Renal pelvis (tissue), 4 donors: Measurements from ENCODE around the gene TTC28. TPM values are rescaled to one million over a fixed set of nuclear protein-coding genes. Genes with fewer than 3 reads are reported as not detected.
A peak's percentile ranks its signal among the peaks of the same experiment; 100 is the strongest.

Source experiments
- DNase-seq: peaks from one replicate; pipeline ENCODE4 v3.0.0-alpha.2; 2013
- polyA plus RNA-seq, 3 donors: library from polyadenylated mRNA; unstranded; fragments of 120-200 nt; gene quantifications; one replicate each; pipeline ENCODE4 v1.2.1, GENCODE V29; 2013; ENCODE audit not compliant: insufficient read length in 3 of 3

The TTC28 gene
- polyA plus RNA-seq, 3 donors: 31.4 to 47.3 (median 36.4) TPM

DNA sequence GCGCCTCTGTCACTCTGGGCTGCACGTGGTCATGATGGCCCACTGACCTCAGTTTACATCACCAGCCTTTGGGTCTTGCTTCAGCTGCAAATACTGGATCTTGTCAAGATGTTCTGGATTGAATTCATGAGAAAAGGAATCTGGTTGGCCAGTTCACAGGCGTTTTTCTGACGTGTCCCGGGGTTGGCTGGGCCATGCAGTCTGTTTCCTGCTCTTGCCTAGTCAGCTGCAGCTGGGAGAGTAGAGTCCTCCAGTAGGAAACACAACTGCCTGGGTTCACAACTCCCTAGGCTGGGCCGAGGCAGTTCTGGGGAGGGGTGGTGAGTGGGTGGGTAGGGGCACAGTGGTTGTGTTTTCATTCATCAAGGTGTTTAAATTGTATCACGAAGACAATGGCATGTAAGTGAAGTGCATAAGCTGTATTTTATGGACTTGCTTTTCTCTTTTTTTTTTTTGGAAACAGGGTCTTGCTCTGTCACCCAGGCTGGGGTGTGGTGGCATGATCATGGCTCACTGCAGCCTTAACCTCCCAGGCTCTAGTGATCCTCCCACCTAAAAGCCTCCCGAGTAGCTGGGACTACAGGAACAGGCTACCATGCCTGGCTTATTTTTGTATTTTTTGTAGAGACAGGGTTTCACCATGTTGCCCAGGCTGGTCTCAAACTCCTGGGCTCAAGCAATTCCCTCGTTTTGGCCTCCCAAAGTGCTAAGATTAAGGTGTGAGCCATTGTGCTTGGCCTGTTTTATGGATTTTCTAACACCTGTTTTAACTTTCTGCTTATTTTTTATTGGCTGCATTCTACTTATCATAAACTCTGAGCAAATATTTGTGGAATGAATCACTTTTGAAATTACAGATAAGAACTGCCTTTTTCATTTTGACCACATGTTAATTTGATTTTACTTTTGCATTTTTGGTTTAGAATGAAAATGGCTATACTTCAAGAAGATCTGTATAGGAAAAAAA, 706.6 kb downstream of the TTC28 start:
- DNase-seq: no peak

DNA sequence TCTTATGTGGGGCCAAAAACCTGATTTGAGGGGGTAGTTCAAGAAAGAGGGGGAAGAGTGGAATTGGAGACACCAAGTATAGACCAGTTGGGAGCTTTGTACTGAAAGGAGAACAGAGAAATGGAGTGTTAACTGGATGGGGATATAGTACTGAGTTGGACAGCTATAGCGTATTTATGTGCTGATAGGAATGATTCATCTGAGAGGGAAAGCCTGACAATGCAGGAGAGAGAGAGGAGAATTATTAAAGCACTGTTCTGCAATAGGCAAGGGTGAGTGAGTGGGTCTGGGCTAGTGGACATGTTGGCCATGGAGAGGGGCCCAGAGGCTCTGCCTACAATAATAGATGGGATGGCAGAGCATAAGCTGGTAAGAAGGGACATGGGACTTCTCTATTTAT, 707.7 kb downstream of the TTC28 start:
- DNase-seq: no peak

DNA sequence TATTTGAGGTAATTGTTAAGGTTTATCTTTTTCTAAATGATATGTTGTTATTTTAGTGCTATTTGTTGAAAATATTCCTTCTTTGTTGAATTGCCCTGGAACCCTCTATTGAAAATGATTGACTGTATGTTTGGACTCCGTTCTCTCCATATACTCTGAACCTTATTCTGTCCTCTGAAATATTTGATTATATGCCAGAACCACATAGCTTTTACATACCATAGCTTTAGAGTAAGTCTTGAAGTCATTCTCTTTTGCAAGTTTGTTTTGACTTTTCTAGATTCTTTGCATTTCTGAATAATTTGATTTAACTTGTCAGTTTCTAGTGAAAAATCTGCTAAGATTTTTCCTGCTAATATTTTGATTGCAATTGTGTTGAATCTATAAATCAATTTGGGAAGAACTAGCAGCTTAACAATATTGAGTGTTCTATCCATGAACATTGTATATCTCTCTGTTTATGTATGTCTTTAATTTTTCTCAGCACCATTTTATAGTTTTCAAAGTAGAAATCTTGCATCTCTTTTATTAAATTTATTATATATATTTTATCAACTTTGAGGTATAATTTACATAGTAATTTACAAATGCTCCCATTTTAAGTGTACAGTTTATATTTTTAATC, 708.9 kb downstream of the TTC28 start:
- no peak for DNase-seq

DNA sequence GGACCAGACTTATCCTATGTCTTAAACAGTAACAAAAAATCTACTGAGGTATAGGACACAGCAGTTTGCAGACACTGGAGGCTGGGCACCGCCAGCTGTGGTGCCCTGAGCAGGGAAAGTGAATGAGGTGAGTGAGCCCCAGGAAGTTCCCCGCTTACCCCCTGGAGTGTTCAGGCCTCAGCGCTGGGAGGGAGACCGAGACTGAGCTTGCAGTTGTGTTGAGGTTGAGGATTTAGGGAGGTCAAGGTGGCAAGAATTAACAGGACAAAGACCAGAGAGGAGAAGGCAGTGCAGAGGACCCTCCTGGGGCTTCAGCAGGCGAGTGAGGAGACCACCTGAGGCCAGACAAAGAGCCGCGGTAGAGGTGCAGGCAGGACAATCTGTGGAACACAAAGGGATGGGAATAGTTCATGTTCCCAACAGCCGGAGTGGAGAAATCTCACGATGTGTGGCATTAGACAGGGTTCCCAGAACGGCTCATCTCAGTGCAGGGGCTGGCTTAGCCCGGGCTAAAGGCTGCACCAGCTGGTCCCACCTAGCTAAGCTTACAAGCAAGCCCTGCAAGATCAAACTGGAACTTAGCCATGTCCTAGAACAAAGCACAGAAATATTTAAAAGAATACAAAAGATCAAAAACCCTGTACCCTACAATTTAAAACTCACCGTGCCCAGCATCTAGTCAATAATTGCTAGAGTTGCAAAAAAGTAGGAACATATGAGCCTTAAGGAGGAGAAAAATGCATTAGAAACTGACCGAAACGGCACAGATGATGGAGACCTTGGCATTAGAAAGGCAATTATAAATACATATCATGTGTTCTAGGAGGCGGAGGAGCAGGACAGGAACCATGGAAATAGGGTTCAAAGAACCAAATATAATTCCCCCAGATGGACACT, 713.2 kb downstream of the TTC28 start:
- no peak for DNase-seq

DNA sequence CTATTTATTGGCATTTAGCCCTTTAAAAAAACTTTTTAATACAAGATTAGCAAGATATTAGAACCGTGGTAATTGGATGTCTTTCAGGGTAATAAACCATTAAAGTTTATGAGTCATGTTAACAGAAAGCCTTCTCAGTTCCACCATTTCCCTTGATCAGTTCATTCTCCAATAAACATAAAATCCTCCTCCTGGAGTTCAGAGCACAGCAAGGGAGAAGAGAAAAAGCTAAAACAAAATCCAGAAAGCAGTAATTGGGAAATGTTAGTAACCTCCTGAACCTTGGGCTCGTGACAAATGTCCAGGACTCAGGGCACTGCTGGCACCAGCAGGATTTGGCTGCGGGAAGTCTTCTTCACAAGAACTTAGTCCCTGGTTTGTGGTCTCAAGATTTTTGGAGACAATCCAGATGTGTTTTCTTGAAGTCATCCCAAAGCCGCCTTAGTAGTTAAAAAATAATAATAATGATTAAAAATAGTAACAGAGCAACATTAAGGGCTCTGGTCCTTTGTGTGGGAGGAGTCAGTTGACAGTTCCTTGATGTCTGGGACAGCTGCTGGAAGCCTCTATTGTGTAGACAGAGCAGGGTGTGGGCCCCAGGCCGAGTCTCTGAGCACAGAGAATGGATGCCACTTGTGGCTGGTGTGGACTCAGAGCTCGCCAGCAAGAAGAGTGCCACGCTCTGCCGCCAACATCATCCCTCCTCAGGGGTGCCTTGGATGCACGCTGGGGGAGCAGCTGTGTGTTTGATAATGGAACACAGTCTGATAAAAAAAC, 717.2 kb downstream of the TTC28 start:
- DNase-seq: peak; percentile 22

DNA sequence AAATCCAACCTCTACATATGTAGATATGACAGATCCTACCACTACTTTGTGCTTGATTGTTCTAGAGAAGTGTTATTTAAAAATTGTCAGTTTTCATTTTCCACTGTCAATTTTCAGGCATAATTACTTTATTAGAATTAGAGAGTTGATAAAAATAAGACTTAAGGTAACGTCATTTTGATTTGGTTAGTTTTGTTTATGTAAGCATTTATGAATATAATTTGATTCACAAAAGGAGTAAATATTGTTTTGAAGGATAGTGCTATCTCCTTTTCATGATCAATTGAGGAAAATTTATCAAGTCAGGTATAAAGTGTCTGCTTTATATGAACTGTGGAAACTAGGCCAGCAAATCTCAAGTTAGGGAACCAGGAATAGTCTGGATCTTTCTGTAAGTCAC, 718.0 kb downstream of the TTC28 start:
- no peak for DNase-seq

DNA sequence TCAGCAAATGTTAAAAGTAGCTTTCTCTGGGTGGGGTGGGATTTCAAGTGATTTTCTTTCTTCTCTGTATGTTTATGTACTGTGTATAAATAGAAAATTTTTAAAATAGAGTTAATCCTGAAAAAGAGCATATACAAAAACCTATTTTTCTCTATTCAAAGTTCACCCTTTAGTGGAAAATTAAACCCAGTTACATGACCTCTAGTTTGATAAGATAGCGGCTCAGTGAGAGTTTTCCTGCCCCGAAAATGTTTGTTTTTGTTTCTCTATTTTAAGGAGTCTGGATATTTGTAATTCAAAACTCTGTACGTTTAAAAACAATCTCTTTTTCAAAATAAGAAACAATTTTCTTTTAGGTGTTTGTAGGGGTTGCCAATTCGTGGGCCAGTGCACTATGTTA, 718.5 kb downstream of the TTC28 start:
- DNase-seq: no peak

DNA sequence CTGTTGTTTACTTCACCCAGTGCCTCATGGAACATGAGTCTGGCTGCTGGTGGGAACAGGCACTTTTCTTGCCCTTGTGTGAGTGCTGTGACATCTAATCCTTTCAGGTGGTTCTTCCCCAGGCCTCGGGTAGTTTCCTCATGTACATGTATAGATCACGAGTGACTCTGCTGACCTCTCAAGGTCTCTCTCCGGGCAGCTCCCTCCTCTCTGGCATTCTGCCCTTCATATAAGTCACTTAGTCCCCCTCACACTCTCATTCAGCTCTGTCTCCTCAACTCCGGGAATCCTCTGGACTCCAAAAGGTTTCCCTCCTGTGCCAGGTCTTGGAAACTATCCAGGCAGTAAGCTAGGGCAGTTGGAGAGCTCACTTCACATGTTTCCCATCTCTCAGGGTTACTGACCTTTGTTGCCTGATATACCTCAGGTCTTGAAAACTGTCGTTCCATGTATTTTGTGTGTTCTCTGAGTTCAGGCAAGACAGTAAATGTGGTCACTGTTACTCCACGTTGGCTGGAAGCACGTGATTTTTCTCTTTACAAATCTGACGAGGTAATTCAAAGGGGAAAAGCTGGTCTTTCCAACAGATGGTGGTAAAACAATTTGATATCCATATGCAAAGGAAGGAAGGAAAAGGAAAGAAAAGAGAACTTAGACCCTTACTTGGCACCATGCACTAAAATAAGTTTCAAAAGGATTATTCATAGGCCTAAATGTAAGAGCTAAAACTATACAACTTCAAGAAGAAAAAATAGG, 720.1 kb downstream of the TTC28 start:
- no peak for DNase-seq

DNA sequence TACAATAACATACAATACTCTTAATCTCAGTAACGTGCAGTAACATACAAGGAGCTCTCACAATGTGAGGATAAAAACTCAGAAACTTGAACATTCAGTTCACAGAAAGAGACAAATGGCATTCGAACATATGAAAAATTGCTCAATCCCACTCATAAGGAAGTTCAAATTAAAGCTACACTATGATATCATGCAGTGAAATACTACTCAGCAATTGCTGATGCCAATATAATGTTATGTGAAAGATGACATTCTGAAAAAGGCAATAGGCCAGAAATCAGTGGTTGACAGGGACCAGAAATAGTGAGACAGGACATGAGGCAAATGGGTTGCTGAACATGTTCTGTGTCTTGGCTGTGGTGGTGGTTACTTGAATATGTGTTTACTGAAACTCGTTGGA, 726.9 kb downstream of the TTC28 start:
- DNase-seq: no peak

DNA sequence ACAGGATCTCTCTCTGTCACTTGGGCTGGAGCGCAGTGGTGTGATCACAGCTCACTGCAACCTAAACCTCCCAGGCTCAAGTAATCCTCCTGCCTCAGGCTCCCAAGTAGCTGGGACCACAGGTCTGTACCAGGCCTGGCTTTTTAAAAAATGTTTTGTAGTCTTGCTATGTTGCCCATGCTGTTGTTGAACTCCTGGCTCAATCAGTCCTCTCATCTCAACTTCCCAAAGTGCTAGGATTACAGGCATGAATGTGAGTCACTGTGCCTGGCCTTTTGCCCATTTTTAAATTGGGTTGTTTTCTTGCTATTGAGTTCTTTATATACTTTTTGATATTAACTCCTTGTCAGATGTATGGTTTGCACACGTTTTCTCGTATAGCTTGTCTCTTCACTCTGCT, 727.5 kb downstream of the TTC28 start:
- no peak for DNase-seq

DNA sequence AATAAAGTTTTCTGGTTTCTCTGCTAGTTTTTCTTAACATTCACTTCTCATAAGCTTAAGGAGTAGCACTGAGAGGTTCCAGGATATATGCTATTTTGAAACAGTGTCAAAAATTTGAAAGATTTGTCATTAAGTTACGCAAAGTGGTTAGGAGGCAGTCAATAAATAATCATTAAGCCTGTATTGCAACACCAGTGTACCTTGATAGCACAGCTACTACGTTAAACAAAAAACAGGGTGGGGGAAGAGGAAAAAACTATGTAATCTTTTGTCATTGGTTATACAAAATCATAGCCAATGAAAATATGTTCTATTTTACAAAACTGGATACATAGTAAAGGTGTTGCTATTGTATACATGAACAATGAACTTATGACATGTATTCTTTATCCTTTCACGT, 730.2 kb downstream of the TTC28 start:
- DNase-seq: no peak

DNA sequence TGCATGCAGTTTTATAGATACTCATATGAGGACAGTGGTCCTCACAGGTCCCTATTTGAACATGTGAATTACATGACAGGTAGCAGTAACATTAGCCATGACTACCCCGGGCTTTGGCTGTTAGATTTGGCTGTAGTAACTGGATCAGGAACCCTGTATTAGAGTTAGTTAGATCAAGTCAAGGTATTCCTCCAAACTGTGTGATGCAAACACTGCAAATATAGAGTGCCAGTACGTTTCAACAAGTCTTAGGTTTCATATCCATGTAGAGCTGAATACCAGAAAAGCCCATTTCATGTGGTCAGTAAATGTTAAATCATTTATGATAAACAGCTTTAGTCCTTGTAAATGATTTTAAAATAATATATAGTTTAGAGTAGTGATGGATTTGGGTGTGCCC, 731.1 kb downstream of the TTC28 start:
- DNase-seq: no peak

DNA sequence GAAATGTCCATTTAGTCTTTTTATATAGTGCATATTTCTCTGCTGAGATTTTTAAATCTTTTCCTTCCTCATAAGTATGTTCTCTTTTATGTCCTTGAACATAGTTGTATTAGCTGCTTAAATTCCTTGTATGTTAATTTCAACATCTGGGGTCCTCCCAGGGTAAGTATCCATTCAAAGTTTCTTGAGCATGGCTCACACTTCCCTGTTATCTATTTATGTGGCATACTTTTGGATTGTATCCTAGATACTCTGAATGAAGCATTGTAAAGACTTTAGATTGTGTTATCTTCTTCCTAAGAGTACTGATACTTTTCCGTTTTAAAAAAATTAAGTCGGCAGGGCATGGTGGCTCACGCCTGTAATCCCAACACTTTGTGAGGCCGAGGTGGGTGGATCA, 732.2 kb downstream of the TTC28 start:
- DNase-seq: no peak

DNA sequence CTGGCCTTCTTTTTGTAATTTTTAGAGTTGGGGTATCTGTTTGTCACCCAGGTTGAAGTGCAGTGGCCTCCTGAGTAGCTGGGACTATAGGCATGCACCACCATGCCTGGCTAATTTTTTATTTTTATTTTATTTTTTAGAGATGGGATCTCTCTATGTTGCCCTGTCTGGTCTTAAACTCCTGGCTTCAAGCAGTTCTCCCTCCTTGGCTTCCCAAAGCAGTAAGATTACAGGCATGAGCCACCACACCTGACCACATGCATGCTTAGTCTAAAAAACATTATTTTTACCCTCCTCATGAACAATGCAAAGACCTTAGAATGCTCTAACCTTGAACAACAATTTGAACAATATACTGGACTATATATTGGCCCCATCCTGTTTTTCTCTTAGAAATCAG, 738.5 kb downstream of the TTC28 start:
- no peak for DNase-seq

DNA sequence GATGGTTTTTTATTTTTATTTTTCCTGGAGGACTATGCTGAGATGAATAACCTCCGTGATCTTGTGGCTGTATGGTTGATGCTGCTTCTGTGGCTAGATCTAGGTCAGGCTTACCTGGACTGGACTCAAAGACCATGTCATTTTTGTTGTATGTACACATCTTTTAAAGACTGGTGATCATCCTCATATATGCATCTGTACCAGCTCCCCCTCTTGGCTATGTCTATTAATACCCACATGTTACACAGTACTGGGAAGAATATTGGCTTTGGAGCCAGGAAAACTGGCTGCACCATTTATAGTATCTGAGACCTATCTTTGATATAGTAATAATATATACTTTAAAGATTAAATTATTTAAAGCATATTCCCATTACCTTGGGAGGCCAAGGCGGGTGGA, 742.2 kb downstream of the TTC28 start:
- DNase-seq: no peak

DNA sequence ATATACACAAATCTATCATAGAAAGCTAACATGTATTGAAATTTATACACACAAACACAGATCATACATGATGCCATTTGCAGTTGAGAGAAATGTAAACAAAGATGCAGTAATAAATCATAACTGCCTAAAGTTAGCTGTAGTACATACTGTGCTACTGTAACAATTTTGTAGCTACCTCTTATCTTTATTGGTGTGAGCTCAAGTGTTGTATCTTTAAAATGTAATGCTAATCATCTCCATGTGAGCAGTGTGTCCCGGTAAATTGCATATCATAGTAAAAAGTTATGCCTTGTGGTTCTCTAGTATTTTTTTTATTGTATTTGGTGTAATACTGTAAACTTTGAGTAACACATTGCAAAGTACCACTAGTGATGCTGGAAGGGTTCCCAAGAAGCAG, 743.7 kb downstream of the TTC28 start:
- no peak for DNase-seq

DNA sequence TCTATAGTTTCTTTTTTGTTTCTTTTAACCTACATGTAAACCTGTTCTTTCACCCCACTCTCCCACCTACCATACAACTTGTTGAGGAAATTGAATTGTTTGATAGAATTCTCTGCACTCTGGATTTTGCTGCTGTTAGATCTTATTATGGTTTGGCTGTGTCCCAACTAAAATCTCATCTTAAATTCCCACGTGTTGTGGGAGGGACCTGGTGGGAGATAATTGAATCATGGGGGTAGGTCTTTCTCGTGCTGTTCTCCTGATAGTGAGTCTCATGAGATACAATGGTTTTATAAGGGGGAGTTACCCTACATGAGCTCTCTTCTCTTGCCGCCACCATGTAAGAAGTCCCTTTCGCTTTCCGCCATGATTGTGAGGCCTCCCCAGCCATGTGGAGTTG, 745.6 kb downstream of the TTC28 start:
- no peak for DNase-seq

DNA sequence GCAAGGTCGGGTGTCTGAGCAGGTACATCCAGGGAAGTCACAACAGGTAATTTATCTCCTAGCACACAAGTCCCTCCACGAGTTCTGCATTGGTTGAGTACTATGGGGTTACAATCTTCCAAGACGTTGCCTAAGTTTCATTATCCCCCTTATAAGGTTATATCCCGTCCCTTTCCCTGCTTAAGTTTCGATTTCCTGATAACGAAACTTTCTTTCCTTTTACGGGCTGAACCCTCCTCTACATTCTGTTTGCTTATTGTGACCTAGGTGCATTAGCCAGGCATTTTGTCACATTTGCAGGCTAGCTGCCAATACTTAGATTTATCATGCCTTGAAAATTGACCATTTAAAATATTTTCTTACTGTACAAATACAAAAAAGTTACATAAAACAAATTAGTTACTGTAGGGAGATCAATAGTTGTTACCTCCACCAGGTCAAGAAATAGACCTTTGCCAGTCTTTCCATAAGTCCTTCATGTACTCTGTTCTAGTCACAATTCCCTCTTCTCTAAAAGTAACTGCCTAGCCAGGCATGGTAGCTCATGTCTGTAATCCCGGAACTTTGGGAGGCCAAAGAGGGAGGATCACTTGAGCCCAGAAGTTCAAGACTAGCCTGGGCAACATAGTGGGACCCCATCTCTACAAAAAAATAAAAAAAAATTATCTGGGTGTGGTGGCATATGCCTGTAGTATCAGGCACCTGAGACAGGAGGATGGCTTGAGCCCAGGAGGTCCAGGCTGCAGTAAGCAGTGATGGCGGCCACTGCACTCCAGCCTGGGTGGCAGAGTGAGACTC, 746.3 kb downstream of the TTC28 start:
- DNase-seq: no peak

DNA sequence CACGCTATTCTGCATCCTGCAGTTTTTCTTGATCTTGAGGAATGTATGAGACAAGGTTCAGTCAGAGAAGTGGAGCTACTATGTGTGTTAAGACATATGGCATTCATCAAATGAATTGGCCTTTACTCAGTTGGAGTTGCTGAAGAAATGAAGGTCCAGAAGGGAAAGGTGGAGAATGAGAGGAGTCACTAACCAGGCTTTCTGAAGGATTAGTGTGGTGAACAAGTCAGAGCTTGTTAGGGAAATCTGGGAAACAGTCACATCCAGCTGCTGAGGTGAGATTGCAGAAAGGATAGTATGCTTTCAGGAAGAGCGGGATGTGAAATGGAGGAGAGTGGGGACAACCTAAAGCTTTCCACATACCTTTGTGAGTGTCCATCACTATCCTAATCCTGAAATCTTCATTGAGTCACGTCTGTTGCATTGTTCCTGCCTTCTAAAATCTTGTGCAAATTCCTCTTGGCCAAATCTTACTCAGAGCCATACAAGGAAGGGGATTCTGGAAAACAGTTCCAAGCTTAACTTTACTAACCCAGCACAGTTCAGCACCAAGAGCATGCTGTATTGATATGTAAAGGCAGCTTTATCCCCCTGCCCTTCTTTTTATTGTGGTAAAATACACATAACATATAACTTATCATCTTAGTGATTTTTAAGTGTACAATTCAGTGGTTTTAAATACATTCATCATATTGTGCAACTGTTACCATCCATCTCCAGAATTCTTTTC, 749.1 kb downstream of the TTC28 start:
- DNase-seq: no peak
